ENCODE data around the gene SLIT3.

SLIT3 gene

DNA sequence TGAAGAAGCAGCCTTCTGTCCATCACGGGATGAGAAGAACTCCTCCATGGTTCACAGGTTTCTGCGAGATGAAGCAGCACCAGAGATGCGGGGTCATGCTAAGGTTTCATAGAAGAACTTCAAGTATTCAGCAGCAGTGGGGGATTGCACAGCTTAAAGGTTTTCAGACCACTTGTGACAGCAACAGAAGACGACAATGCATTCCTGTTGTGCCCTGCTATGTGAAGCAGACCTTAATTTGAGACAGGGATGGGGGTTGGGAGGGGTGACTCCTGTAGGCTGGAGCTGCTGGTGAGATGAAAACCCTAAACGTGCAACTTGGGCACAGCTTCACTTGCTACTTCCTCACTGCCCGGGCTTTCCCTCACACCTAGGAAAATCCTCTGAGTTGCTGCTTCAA lies 256.0 kb downstream of the SLIT3 start:
- no peak for DNase-seq

- DNase-seq, result no peak
These were observed 259.8 kb downstream of the SLIT3 start for GRCh38 chr5:169041180-169041579.

- no peak for DNase-seq
These were observed 261.3 kb downstream of the SLIT3 start for GRCh38 chr5:169039592-169039991.

GRCh38 chr5:169037466-169037865 lies 263.5 kb downstream of the SLIT3 start:
- no peak for DNase-seq

DNA sequence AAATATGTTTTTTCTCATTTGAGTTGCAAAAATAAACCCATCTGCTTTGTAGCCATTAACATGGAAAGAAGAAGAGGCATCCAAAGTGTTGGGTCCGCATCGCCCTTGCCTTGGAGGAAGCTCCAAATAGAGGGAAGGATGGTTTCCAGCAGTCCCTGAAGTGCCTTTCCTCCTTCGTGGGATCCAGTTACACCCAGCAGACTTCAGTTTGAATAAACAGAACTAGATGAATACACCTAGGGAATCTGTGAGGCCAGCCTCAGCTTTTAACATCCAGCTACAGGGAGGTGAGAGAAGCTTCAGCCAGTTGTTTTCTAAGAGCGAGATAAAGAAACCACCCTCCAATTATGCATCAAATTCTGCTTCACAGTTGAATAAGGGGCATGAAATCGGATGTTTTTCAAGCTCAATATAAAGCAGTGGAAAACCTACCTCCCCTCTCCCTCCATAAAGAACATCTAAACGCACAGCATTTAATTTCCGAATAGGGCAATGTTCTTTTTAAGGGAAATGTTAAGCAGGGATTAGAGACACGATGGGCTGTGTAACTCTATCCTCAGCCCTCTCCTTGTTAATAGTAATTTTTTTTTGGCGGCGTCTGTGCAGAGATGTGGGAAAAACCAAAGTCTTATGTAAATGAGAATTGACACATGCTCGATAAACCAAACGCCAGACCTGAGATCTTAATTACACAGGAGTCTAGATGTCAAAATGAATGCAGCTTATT lies 264.7 kb downstream of the SLIT3 start:
- no peak for DNase-seq

DNA sequence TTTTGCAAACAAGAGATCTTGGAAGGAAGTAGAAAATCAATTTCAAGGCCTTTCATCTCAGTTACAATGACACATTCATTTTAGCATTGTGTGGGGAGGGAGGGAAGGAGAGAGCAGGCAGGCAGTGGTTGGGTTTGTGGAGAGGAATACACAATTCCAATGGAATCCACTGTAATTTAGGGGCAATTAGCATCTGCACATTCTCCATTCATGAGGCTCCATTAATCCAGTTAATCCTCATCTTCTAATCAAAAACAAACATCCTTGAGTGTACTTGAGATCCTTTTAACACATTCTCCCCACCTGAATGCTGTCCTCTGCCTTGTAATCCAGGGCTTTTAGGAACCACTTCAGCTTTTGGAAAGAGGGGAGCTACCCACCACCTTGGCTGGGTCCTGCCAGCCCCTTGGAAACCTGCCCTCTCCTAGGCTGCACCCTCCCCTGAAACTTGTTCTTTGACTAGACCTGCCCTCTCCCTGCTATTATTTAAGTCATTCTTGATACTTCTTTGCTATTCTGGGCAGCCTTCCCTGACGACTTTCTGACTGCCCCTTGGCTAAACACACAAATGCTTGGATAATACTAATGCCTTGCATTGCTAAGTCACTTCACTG lies 271.2 kb downstream of the SLIT3 start:
- peak in 1 of 56 donors; percentile 8 for DNase-seq

GRCh38 chr5:169029037-169029436 lies 271.9 kb downstream of the SLIT3 start:
- no peak for DNase-seq

GRCh38 chr5:169027501-169028061 lies 273.4 kb downstream of the SLIT3 start:
- DNase-seq, result peak in 3 of 56 donors; percentile 4 to 16 (median 7)

GRCh38 chr5:169025491-169025890 lies 275.4 kb downstream of the SLIT3 start:
- DNase-seq, result no peak

GRCh38 chr5:169024421-169024820 lies 276.5 kb downstream of the SLIT3 start:
- peak in 16 of 56 donors; percentile 5 to 42 (median 24) for DNase-seq

GRCh38 chr5:169022718-169023117 lies 278.2 kb downstream of the SLIT3 start:
- no peak for DNase-seq

- DNase-seq, result peak in 1 of 56 donors; percentile 25
These were observed 280.8 kb downstream of the SLIT3 start for GRCh38 chr5:169020102-169020501.

DNA sequence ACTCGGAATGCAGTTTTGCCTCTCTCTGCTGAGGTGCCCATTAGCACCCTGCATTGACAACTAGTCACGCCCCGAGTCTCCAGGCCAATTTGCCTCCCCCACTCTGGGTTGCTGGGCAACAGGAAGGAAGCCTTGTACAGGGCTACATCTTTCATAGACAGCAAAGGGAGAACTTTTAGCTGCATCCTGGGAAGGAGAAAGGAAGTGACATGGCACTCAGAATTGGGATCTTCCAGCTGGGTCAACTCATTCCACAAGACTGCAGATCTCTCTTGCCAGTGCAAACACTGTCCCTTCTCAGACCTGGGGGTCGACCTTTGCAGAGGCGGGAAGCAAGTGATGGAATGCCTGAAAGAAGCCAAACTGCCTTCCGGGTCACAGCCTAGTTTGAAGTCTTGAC lies 282.0 kb downstream of the SLIT3 start:
- no peak for DNase-seq

DNA sequence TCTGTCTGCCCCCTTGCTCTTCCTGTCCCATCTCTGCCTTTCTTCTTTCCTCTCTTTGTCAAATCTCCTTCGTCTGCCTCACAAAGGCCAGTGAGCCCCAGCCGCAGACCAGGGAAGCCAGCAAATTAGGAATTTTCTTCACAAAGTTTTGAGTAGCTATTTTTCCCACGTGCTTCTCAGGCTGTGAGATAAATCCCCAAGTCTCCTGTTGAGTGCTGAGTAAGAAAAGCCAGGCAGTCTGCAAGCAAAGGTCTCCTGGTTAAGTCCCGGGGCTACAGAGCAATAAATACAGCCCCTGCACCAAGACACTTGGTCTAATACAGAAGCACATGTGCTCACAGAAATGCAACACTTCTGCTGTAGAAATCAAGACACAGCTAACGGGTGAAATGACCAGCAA lies 284.9 kb downstream of the SLIT3 start:
- DNase-seq, result no peak

DNA sequence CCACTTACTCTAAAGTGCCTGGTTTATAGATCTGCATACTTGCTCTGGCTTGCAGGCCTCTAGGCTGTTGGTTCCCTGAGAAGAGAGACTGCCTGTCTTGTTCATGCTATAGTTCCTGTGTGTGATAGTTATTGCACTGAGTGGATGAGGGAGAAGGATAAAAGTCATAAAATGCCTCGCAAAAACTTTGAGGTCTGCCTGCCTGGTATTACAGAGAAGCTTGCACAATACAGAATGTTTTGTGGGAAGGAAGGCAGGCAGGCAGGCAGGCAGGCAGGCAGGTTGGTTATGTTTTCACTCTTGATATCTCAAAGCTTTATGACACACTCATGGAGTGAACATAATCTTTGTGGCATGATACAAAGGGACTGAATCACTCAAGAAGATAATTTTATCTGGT lies 287.1 kb downstream of the SLIT3 start:
- DNase-seq, result no peak

GRCh38 chr5:169013208-169013728 lies 287.7 kb downstream of the SLIT3 start:
- no peak for DNase-seq

DNA sequence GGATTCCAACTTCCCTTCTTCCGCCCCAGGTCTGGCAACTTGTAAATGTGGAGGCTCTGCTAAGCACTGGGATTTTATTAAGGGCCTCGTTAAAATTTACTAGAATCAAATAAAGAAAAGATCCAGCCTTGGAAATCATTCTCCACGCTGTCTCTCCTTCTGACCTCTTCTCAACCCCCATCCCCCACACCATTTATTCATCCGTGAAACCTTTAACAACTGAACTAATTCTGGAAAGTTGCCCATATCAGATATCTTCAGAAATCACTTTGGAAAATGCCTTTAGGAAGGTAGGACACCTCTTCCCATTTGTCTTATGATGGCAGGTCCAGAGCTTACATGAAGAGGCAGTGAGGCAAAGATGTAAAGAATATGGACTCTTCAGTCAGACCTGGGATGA lies 288.5 kb downstream of the SLIT3 start:
- DNase-seq, result no peak

DNA sequence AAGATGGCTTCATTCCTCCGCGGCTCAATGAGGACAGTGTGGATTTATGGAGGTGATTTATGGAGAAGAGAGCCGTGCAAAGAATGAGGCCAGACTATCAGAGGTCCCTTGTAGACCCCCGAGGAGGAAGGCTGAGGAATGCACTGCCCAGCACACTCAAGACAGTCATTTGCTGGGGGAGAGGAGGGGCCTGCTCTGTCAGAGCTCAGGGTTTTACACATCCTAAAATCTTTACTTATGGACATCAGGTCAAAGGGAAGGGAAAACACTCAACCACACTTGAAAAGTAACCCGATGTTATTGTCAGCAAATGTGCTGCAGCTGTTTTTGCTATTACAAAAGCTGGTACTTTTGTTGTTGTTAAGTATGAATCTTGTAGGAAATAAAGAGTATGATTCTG lies 289.5 kb downstream of the SLIT3 start:
- no peak for DNase-seq

GRCh38 chr5:169011009-169011408 lies 289.9 kb downstream of the SLIT3 start:
- no peak for DNase-seq

DNA sequence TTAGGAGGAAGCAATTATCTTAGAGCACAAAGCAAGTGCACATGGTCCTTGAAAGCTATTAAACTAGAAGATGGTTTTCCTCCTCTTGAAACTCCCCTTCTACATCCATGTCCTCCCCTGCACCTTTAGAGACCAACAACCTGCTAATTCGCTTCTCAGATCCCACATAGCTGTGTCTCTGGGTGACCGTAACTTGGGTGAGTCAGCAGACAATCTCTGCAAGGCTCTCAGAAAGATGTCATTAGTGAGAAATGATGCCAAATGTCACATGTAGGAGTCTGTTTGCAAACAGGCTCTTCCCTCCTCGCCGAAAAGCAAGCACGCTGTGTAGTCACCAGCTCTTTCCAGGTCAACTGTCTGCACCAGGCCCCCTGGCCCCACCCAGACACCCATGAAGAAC lies 291.8 kb downstream of the SLIT3 start:
- no peak for DNase-seq

GRCh38 chr5:169006842-169007790 lies 293.8 kb downstream of the SLIT3 start:
- DNase-seq, result no peak

DNA sequence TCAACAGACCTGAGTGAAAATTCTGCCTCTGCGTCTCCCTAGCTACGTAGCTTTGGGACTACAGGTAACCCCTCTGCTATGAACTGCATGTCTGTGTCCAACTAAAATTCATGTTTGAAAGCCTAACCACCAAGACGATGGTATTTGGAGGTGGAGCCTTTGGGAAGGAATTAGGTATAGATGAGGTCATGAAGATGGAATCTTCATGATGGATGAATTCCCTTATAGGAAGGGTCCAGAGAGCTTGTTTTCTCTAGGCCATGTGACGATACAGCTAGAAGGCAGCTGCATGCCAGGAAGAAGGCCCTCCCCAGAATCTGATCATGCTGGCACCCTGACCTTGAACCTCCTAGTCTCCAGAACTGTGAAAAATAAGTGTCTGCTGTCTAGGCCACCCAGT lies 296.4 kb downstream of the SLIT3 start:
- no peak for DNase-seq

All from amygdala (tissue), 56 donors.